ENCODE measurements around the gene TAOK3. TPM values are rescaled to one million over a fixed set of nuclear protein-coding genes. Genes with fewer than 3 reads are reported as not detected.

TAOK3 gene
- total and polyA plus RNA-seq, 2 of the 8 experiments (the other 6 are each of a cell fraction or from before 2014, with no cell fraction given) = 5.2 to 9.3 TPM

DNA sequence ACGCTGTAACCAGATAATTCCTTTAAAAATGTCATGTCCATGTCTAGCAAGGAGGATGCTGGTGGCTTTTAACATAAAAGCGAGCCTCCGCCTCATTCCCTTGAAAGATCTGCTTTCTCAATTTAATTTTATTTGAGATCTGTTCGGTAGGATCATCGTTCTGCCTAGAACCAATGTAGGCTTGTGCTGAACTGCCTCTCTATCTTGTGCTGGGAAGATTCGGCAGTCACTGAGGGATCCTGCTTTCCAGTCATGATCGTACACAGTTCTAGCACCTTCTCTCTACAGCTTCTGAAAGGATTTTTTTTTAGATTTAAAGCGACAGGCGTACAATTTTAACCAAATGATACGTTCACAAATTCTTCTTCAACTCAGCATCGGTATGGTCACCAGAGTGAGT lies 182.4 kb downstream of the TAOK3 start:
- Histone ChIP-seq H3K23ac (ENCODE audit: insufficient read length) (no peak overlapping the region), H2BK120ac (replicated peaks; ENCODE audit: low read depth, low read length) (no peak overlapping the region), H3K18ac (ENCODE audit: extremely low read depth, low read length) (no peak overlapping the region), H2BK12ac (ENCODE audit: low read depth, low read length) (peak overlapping the region; percentile 4; the same call in 1 of the 2 replicates), H3K4me3 (ENCODE audit: extremely low read depth in 1 of 4, insufficient read depth in 2 of 4, low read depth in 3 of 4, low read length in 4 of 4) (peak overlapping the region in 1 of 4 experiments; percentile 47; a peak in 2 of 8 replicates), H4K91ac (replicated peaks; ENCODE audit: insufficient read length, low read length) (no peak overlapping the region), H3K9me3 (ENCODE audit: insufficient read depth in 2 of 2, low read depth in 1 of 2, low read length in 1 of 2) (no peaks in the 10 kb centered on the region), H4K5ac (ENCODE audit: insufficient read length, low read depth, low read length) (no peak overlapping the region), H3K4me1 (replicated peaks in 1 of 4; ENCODE audit: control insufficient read depth in 3 of 4, insufficient read depth in 4 of 4, low read length in 3 of 4) (peaks cover 0 to 4% (median 3%) of the 10 kb centered on the region in 4 experiments; a peak in 5 of 7 replicates), H3K9ac (replicated peaks in 1 of 4; ENCODE audit: extremely low read depth in 1 of 4, low read depth in 3 of 4, low read length in 3 of 4) (no peak overlapping the region), H4K8ac (ENCODE audit: extremely low read depth, insufficient read depth, low read length) (no peak overlapping the region), H3K4me2 (ENCODE audit: insufficient read depth in 1 of 2, low read depth in 2 of 2, low read length in 2 of 2) (peak overlapping the region; percentile 61 to 72; a peak in 3 of 4 replicates), H2AFZ (ENCODE audit: low read length) (peak overlapping the region; percentile 98), H3K27ac (ENCODE audit: low read depth, low read length) (no peak overlapping the region), H3K14ac (ENCODE audit: insufficient read length) (no peak overlapping the region), H3K79me1 (ENCODE audit: low read depth, low read length) (no peaks in the 10 kb centered on the region), H2BK15ac (ENCODE audit: low read length) (no peak overlapping the region), H3K27me3 (replicated peaks in 1 of 4; ENCODE audit: control insufficient read depth in 3 of 4, extremely low read depth in 1 of 4, insufficient read depth in 3 of 4, low read length in 3 of 4) (no peaks in the 10 kb centered on the region), H2AK5ac (ENCODE audit: low read depth, low read length) (no peak overlapping the region), H4K20me1 (replicated peaks in 1 of 2; ENCODE audit: control insufficient read depth in 1 of 2, insufficient read depth in 2 of 2, low read length in 2 of 2) (no peaks in the 10 kb centered on the region), H3K36me3 (ENCODE audit: control insufficient read depth in 2 of 4, insufficient read depth in 4 of 4, low read length in 3 of 4) (no peaks in the 10 kb centered on the region), H3K79me2 (ENCODE audit: control insufficient read depth in 1 of 2, insufficient read depth in 2 of 2, low read length in 2 of 2) (no peaks in the 10 kb centered on the region), H3K4ac (replicated peaks; ENCODE audit: insufficient read length, low read depth, low read length) (no peak overlapping the region), H2BK20ac (ENCODE audit: low read length) (no peak overlapping the region), H3K56ac (replicated peaks; ENCODE audit: insufficient read length, low read depth, low read length) (no peak overlapping the region), H2BK5ac (ENCODE audit: low read depth, low read length) (no peak overlapping the region), H3K23me2 (ENCODE audit: low read depth, low read length) (no peaks in the 10 kb centered on the region; the same call in 1 of the 2 replicates)
- TF ChIP-seq RNF2 (IDR thresholded peaks at IDR 0.05; ENCODE audit: borderline replicate concordance, low read depth, low read length, missing control alignments, poor library complexity, severe bottlenecking) = no peak
- CTCF ChIA-PET (ENCODE audit: partially characterized antibody) = interaction anchor here (0.8 to 1.6 kb wide), 4 partner anchors 9 to 186 kb away, joined by 3 to 9 read pairs (median 3); partner anchors contain the start of genes SUDS3 and TAOK3
- DNase-seq (ENCODE audit: low read depth in 1 of 2, low spot score in 2 of 2) = no peak
- peak; percentile 13 for FAIRE-seq
- 77% methylated on average over 11 of the region's 11 CpGs; no CpG with 5 or more reads in 1 of the 2 experiments for WGBS, 2 experiments (ENCODE audit: extremely low coverage in 1 of 2, insufficient coverage in 1 of 2, insufficient read length in 1 of 2, insufficient replicate concordance in 2 of 2, low coverage in 1 of 2, low lambda C conversion rate in 2 of 2, missing lambda C conversion rate in 1 of 2)
- POLR2A ChIA-PET (ENCODE audit: partially characterized antibody) = interaction anchor here (0.6 to 1.0 kb wide), 3 partner anchors 133 to 181 kb away, joined by 3 read pairs; no protein-coding TSS in a partner anchor
